ENCODE results near the gene PRKD2.

Gene PRKD2

DNA sequence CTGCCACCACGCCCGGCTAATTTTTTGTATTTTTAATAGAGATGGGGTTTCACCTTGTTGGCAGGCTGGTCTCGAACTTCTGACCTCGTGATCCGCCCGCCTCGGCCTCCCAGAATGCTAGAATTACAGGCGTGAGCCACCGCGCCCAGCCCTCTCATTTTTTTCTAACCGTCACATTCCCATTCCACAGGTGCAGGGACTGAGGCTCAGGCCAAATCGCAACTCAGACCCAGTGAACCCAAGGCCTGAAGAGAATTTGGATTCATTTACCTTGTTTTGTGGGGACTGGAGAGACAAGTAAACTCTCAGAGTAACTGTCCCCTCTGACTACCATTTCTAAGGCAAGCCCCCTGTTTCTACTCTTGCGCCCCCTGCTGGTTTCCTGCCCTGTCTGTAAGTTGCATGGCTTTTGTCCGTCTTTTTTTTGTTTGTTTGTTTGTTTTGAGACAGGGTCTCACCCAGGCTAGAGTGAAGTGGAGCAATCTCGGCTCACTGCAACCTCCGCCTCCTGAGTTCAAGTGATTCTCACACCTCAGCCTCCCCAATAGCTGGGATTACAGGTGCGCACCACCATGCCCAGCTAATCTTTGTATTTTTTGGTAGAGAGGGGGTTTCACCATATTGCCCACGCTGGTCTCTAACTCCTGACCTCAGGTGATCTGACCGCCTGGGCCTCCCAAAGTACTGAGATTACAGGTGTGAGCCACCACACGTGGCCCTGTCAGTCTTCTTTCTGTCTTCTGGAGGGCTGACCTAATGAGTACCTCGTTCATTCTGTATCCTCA lies 31.6 kb upstream of the PRKD2 start:
- TF ChIP-seq POLR2A (IDR thresholded peaks at IDR 0.05; ENCODE audit: low read length) = no peak
- TF ChIP-seq GATA1 (IDR thresholded peaks at IDR 0.05; ENCODE audit: low read depth, low read length) = no peak
- peak; percentile 79 to 85 for DNase-seq

DNA sequence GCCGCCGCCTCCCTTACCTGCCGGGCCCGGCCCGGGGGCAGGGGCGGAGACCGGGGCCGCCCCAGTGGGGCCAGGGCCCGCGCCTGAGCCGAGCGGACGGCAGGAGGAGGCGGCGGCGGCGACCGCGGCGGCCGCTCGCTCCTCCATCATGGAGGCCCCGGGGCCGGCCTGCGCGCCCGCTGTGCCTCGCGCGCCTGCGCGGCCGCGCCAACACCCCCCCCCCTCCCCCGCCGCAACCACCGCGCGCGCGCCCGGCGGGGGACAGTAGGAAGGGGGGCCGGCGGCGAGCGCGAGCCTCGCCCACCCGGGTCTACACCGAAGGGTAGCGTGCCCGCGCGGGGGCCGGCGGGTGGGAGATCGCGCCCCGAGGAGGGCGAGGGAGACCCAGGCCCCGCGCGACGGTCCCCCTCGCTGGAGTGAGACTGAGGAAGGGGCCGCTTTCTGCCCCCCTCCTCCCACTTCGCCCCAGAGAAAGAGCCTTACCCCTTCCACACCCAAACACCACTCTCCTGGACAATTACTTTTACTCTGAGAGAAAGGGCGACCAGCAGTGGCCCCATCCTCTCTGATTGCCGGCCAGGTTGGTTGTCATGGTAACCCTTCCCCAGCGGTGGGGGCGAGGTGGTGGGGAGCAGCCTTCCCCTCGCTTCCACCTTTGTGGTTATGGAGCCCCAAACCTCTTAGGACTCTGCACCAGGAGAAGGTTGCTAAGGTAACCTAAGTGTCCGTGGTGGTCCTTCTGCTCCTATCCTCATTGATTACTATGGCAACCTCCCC lies 29.6 kb upstream of the PRKD2 start, which contains the start of gene STRN4:
Gene STRN4 (minus strand): TSS at position 170 of the 777 bp plus-strand sequence. CDS start 20 bp downstream, at position 150.
- TF ChIP-seq GATA1 (IDR thresholded peaks at IDR 0.05; ENCODE audit: low read depth, low read length) (no peak), POLR2A (IDR thresholded peaks at IDR 0.05; ENCODE audit: low read length) (no peak)
- DNase-seq = peak; percentile 75 to 86

- TF ChIP-seq GATA1 (IDR thresholded peaks at IDR 0.05; ENCODE audit: low read depth, low read length) = no peak
- peak; percentile 51 for TF ChIP-seq POLR2A (IDR thresholded peaks at IDR 0.05; ENCODE audit: low read length)
- peak; percentile 50 to 69 for DNase-seq
Measured at GRCh38 chr19:46745521-46746280, 28.8 kb upstream of the PRKD2 start, which contains the start of gene FKRP. Gene FKRP (plus strand): TSS chr19:46746057. CDS start chr19:46755451, 9,394 bp downstream.

DNA sequence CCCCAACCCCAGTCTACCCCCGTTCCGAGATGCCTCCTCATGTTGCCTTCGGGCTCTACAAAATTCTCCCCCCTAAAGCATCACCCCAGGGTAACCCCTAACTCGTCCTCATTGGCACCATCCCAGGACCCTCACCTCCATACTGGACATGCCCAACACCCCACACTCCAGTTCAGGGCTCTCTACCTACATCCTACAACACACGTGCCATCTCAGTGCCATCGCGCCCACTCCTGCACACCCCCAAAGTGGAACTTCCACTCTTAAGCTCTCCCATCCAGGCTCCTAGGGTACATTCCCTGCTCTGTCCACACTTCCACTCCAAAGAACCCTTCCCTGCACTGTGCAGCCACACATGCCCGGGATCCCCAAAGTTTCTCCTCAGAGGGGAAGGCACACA lies 28.1 kb upstream of the PRKD2 start:
- TF ChIP-seq GATA1 (IDR thresholded peaks at IDR 0.05; ENCODE audit: low read depth, low read length) = no peak
- no peak for DNase-seq

GRCh38 chr19:46744005-46744691 lies 27.2 kb upstream of the PRKD2 start:
- no peak for TF ChIP-seq GATA1 (IDR thresholded peaks at IDR 0.05; ENCODE audit: low read depth, low read length)
- no peak for TF ChIP-seq POLR2A (IDR thresholded peaks at IDR 0.05; ENCODE audit: low read length)
- no peak for DNase-seq

GRCh38 chr19:46742926-46743480 lies 26.1 kb upstream of the PRKD2 start:
- DNase-seq = no peak
- TF ChIP-seq POLR2A (IDR thresholded peaks at IDR 0.05; ENCODE audit: low read length) (no peak), GATA1 (IDR thresholded peaks at IDR 0.05; ENCODE audit: low read depth, low read length) (no peak)

DNA sequence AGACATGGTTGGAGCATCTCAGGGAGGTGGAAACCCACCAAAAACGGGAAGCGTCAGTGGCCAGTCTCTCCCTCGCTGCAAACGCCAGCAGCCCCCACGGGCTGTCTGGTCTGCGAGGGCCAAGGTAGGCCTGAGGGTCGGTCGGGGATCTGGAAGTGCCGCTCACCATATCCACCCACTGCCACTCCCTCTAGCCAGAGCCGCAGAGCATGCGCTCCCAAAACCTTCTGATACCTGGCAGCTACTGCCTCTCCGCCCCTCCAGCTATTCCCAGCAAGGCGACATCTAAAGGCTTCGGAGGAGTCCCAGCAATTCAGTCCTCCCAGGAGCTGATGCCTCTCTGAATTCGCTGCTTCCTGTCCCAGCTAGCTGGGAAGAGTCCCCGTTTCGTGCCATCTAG lies 24.5 kb upstream of the PRKD2 start:
- TF ChIP-seq POLR2A (IDR thresholded peaks at IDR 0.05; ENCODE audit: low read length) (no peak), GATA1 (IDR thresholded peaks at IDR 0.05; ENCODE audit: low read depth, low read length) (no peak)
- DNase-seq = no peak

GRCh38 chr19:46739290-46739771 lies 22.4 kb upstream of the PRKD2 start:
- TF ChIP-seq GATA1 (IDR thresholded peaks at IDR 0.05; ENCODE audit: low read depth, low read length) (no peak), POLR2A (IDR thresholded peaks at IDR 0.05; ENCODE audit: low read length) (no peak)

DNA sequence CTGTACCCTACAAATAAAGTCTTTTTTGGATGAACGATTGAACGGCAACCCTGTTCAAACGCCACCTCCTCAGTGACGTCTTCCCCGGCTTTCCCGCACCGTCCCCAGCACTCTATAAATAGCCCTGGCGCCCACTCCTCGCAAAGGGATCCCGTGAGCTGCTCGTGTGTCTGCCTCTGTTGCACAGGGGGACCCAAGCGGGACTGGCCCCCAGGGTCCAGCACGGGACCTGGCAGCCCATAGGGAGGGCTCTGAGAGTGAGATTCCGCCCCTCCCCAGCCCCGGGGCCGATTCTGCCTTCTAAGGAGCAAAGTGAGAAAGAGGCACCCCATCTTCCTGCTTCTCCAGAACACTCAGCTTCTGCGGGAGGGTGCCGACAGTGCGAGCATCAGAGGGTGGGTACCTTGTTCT lies 20.9 kb upstream of the PRKD2 start:
- no peak for DNase-seq
- TF ChIP-seq GATA1 (IDR thresholded peaks at IDR 0.05; ENCODE audit: low read depth, low read length) (no peak), POLR2A (IDR thresholded peaks at IDR 0.05; ENCODE audit: low read length) (no peak)

More at GRCh38 chr19:46739290-46739771, 22.4 kb upstream of the PRKD2 start:
- no peak for DNase-seq

- DNase-seq = no peak
- TF ChIP-seq POLR2A (IDR thresholded peaks at IDR 0.05; ENCODE audit: low read length) = no peak
- no peak for TF ChIP-seq GATA1 (IDR thresholded peaks at IDR 0.05; ENCODE audit: low read depth, low read length)
Measured at GRCh38 chr19:46737298-46737654, 20.4 kb upstream of the PRKD2 start.

DNA sequence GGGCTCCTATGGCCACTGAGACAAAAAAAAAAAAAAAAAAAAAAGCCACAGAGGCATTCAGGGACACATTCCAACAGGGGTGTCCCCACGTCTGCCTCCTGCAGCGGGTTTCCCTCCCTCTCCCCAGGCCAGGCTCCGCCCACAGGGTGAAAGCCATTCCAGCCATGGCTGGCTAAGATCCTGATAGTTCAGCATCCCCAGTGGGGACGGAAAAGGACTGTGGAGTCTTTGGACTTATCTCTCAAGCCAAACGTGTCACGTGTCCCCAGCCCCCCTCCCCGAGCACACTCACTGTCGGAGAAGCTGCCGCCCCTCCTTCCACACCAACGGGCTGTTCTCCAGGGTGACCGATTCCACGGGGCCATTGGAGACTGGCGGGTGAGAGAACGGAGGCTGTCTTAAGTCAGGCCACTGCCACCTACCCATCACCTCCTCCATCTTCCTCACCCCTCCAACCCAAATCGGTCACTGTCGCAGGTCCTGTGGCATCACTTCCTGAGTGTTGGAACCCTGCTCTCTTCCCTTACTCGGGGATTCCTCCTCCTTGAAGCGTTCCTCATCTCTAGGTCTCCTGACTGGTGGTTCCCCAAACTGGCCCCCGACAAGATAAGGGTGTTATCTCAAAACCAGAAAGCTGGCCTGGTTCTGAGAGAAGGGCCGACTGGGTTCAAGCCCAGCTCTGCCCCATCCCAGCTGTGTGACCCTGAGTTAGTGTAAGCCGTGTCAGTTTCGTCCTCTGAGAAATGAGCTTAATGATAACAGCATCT lies 19.8 kb upstream of the PRKD2 start:
- peak; percentile 8 for TF ChIP-seq GATA1 (IDR thresholded peaks at IDR 0.05; ENCODE audit: low read depth, low read length)
- no peak for TF ChIP-seq POLR2A (IDR thresholded peaks at IDR 0.05; ENCODE audit: low read length)
- DNase-seq = peak; percentile 91 to 94

DNA sequence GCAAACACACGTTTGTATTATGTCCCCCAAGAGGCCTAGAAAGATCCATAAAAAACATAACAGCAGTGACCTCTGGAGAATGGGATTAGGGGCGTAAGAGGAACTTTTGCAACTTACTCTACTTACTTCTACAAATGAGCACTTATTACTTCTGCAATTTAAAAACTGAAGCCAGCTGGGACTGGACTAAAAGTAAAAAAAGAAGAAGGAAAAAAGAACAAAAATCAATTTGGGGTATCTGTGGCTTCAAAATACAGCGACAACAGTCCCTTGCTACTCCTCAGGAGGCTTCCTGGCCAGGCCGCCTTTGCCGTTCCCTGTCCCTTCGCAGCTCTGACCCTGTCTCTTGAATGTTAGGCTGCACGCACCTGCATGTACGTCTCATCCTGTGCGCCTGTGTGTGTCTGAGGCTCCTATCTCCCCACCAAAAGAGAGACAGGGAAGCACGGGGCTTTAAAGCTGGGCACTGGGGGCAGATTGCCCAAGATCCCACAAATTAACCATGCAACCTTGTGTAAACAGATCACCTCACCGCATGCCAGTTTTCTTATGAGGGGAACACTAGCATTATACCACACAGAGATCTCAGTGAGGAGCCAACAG lies 16.9 kb upstream of the PRKD2 start:
- TF ChIP-seq POLR2A (IDR thresholded peaks at IDR 0.05; ENCODE audit: low read length) (no peak), GATA1 (IDR thresholded peaks at IDR 0.05; ENCODE audit: low read depth, low read length) (no peak)
- no peak for DNase-seq
